H9 (cell line): ENCODE measurements around the gene EIF5A. TPM values are rescaled to one million over a fixed set of nuclear protein-coding genes. Genes with fewer than 3 reads are reported as not detected.

ENCODE experiments used
- DNase-seq: peaks from one replicate; pipeline ENCODE4 v3.0.0-alpha.2; 2017
- H2AFZ ChIP-seq: one replicate; pipeline ENCODE4 v1.6.1; 2013; ENCODE audit warnings: mild to moderate bottlenecking, low read length, control low read depth, moderate library complexity
- H2AK5ac ChIP-seq: 2 replicates; pipeline ENCODE4 v1.6.1; 2013; ENCODE audit warnings: low read length, control low read depth, mixed read lengths; ENCODE audit not compliant: insufficient read length
- H2BK120ac ChIP-seq: one replicate; pipeline ENCODE4 v1.6.1; 2013; ENCODE audit warnings: low read depth, mild to moderate bottlenecking, low read length, control low read depth, inconsistent platforms; ENCODE audit not compliant: poor library complexity, severe bottlenecking
- H2BK12ac ChIP-seq: 2 replicates; pipeline ENCODE4 v1.6.1; 2013; ENCODE audit warnings: low read length, control low read depth, mixed read lengths, low read depth; ENCODE audit not compliant: insufficient read length
- H2BK15ac ChIP-seq: 2 replicates; pipeline ENCODE4 v1.6.1; 2013; ENCODE audit warnings: low read depth, low read length, control low read depth
- H2BK20ac ChIP-seq: one replicate; pipeline ENCODE4 v1.6.1; 2013; ENCODE audit warnings: low read depth, mild to moderate bottlenecking, low read length, control low read depth, inconsistent platforms; ENCODE audit not compliant: poor library complexity, severe bottlenecking
- H2BK5ac ChIP-seq: 2 replicates; pipeline ENCODE4 v1.6.1; 2013; ENCODE audit warnings: low read length, control low read depth, mixed read lengths; ENCODE audit not compliant: insufficient read length
- H3K14ac ChIP-seq: 2 replicates; pipeline ENCODE4 v1.6.1; 2013; ENCODE audit warnings: low read length, control low read depth; ENCODE audit not compliant: insufficient read depth
- H3K18ac ChIP-seq: 2 replicates; pipeline ENCODE4 v1.6.1; 2013; ENCODE audit warnings: low read depth, mild to moderate bottlenecking, mixed read lengths, low read length, control low read depth; ENCODE audit not compliant: insufficient read length
- H3K23ac ChIP-seq: 2 replicates; pipeline ENCODE4 v1.6.1; 2013; ENCODE audit warnings: low read length, control low read depth, mixed read lengths, low read depth; ENCODE audit not compliant: insufficient read length
- H3K23me2 ChIP-seq: 2 replicates; pipeline ENCODE4 v1.6.1; 2013; ENCODE audit warnings: low read depth, mild to moderate bottlenecking, mixed read lengths, low read length, control low read depth; ENCODE audit not compliant: insufficient read length, poor library complexity, severe bottlenecking
- H3K27ac ChIP-seq: 2 replicates; pipeline ENCODE4 v1.5.1; 2013; ENCODE audit warnings: low read length, control low read depth, mixed read lengths, low read depth; ENCODE audit not compliant: insufficient read length
- H3K27me3 ChIP-seq: 2 replicates; pipeline ENCODE4 v1.6.1; 2013; ENCODE audit warnings: low read length, control low read depth, inconsistent platforms; ENCODE audit not compliant: insufficient read depth
- H3K4ac ChIP-seq: 2 replicates; pipeline ENCODE4 v1.6.1; 2013; ENCODE audit warnings: low read depth, mild to moderate bottlenecking, control low read depth, inconsistent platforms, low read length, moderate library complexity
- H3K4me1 ChIP-seq: 2 replicates; pipeline ENCODE4 v1.6.1; 2013; ENCODE audit warnings: low read length, control low read depth, inconsistent platforms; ENCODE audit not compliant: insufficient read depth
- H3K4me2 ChIP-seq: 2 replicates; pipeline ENCODE4 v1.6.1; 2013; ENCODE audit warnings: low read length, control low read depth, mixed read lengths; ENCODE audit not compliant: insufficient read length, insufficient read depth
- H3K56ac ChIP-seq: 2 replicates; pipeline ENCODE4 v1.6.1; 2013; ENCODE audit warnings: low read depth, mild to moderate bottlenecking, mixed read lengths, low read length, control low read depth; ENCODE audit not compliant: insufficient read length
- H3K79me1 ChIP-seq: 2 replicates; pipeline ENCODE4 v1.6.1; 2013; ENCODE audit warnings: low read depth, mild to moderate bottlenecking, moderate library complexity, low read length, control low read depth, inconsistent platforms; ENCODE audit not compliant: insufficient read depth, poor library complexity, severe bottlenecking
- H3K79me2 ChIP-seq: 2 replicates; pipeline ENCODE4 v1.6.1; 2013; ENCODE audit warnings: low read length, control low read depth, inconsistent platforms; ENCODE audit not compliant: insufficient read depth
- H3K9ac ChIP-seq: 2 replicates; pipeline ENCODE4 v1.6.1; 2013; ENCODE audit warnings: low read length, control low read depth, mixed read lengths; ENCODE audit not compliant: insufficient read length; ENCODE audit errors: extremely low read depth
- H3K9me3 ChIP-seq: one replicate; pipeline ENCODE4 v1.6.1; 2013; ENCODE audit warnings: low read depth, low read length, inconsistent platforms; ENCODE audit not compliant: control insufficient read depth
- H3T11ph ChIP-seq: one replicate; pipeline ENCODE4 v1.6.1; 2013; ENCODE audit warnings: mild to moderate bottlenecking, low read length, control low read depth, inconsistent platforms
- H4K20me1 ChIP-seq: one replicate; pipeline ENCODE4 v1.6.1; 2013; ENCODE audit not compliant: control insufficient read depth, insufficient read length, insufficient read depth
- H4K5ac ChIP-seq: 2 replicates; pipeline ENCODE4 v1.6.1; 2013; ENCODE audit warnings: low read depth, mild to moderate bottlenecking, mixed read lengths, low read length, control low read depth; ENCODE audit not compliant: insufficient read length
- H4K8ac ChIP-seq: replicated peaks from 2 replicates; pipeline ENCODE4 v1.6.1; 2013; ENCODE audit warnings: low read length, control low read depth, mixed read lengths, low read depth; ENCODE audit not compliant: insufficient read length
- H4K91ac ChIP-seq: 2 replicates; pipeline ENCODE4 v1.6.1; 2013; ENCODE audit warnings: low read depth, mild to moderate bottlenecking, moderate library complexity, mixed read lengths, low read length, control low read depth; ENCODE audit not compliant: insufficient read length
- H3K27ac Mint-ChIP-seq, 3 experiments: 2 replicates in 2 of 3; 3 replicates in 1 of 3; pipeline ENCODE4 v1.8.0; 2020 to 2021; ENCODE audit warnings: mixed read lengths in 3 of 3, mild to moderate bottlenecking in 1 of 3, moderate library complexity in 1 of 3
- H3K27me3 Mint-ChIP-seq: 2 replicates; pipeline ENCODE4 v1.8.0; 2021; ENCODE audit warnings: low read depth, mild to moderate bottlenecking, moderate library complexity, mixed read lengths
- H3K36me3 Mint-ChIP-seq, 3 experiments: 2 replicates in 2 of 3; 3 replicates in 1 of 3; pipeline ENCODE4 v1.8.0; 2020 to 2021; ENCODE audit warnings: low read depth in 3 of 3, mixed read lengths in 3 of 3; ENCODE audit not compliant: insufficient read depth in 1 of 3
- H3K4me1 Mint-ChIP-seq, 2 experiments: 2 replicates each; pipeline ENCODE4 v1.8.0; 2020; ENCODE audit warnings: mixed read lengths in 2 of 2
- H3K4me3 Mint-ChIP-seq, 2 experiments: 2 replicates in 1 of 2; 3 replicates in 1 of 2; pipeline ENCODE4 v1.8.0; 2020 to 2021; ENCODE audit warnings: mild to moderate bottlenecking in 2 of 2, mixed read lengths in 2 of 2, moderate library complexity in 1 of 2
- H3K9me3 Mint-ChIP-seq, 2 experiments: 2 replicates in 1 of 2; 3 replicates in 1 of 2; pipeline ENCODE4 v1.8.0; 2020; ENCODE audit warnings: mild to moderate bottlenecking in 2 of 2, mixed read lengths in 2 of 2, moderate library complexity in 1 of 2
- CTCF ChIP-seq: fragments of 200-600 bp; sonication (generic); conservative IDR thresholded peaks from 3 replicates; pipeline ENCODE4 v1.8.0; 2021; ENCODE audit warnings: antibody characterized with exemption, mild to moderate bottlenecking
- WGBS: extraction: QIAGEN DNeasy Blood & Tissue Kit; methylation state at CpG from one replicate; pipeline ENCODE4 v1.1.7; 2013; ENCODE audit warnings: missing lambda C conversion rate, low lambda C conversion rate, mixed read lengths; ENCODE audit not compliant: insufficient read length; ENCODE audit errors: extremely low coverage; 5-methylcytosine and 5-hydroxymethylcytosine counted together
- total RNA-seq: library from RNA; stranded (reverse); gene quantifications from 2 replicates; pipeline ENCODE4 v1.2.1, GENCODE V29; 2021

EIF5A gene
- total RNA-seq, 1 experiment from 2014 or later: 978 TPM

- Histone ChIP-seq H3K9ac (no peak overlapping the region), H3K9me3 (no peaks in the 10 kb centered on the region), H2AFZ (no peak overlapping the region), H3K23me2 (peaks cover 4% of the 10 kb centered on the region), H3K56ac (no peak overlapping the region), H3K27ac (no peak overlapping the region), H2BK15ac (no peak overlapping the region), H3K14ac (no peak overlapping the region), H3K4ac (no peak overlapping the region), H3K79me2 (no peaks in the 10 kb centered on the region), H3K4me2 (no peak overlapping the region), H4K8ac (no peak overlapping the region), H2BK20ac (no peak overlapping the region), H3K79me1 (no peaks in the 10 kb centered on the region), H3K4me1 (peaks cover 4% of the 10 kb centered on the region; the same call in 1 of the 2 replicates), H4K20me1 (no peaks in the 10 kb centered on the region), H3K23ac (no peak overlapping the region), H2BK12ac (no peak overlapping the region), H2BK5ac (no peak overlapping the region), H4K5ac (no peak overlapping the region), H4K91ac (no peak overlapping the region), H3K18ac (no peak overlapping the region), H2BK120ac (no peak overlapping the region), H2AK5ac (no peak overlapping the region), H3T11ph (no peak overlapping the region), H3K27me3 (peaks cover 2% of the 10 kb centered on the region)
- Mint-ChIP-seq H3K4me1 (peaks cover 14 to 31% of the 10 kb centered on the region in 2 experiments), H3K27ac (no peak overlapping the region), H3K4me3 (peak overlapping the region in 1 of 2 experiments; percentile 38; a peak in 1 of 5 replicates), H3K36me3 (peaks cover 0 to 4% (median 3%) of the 10 kb centered on the region in 3 experiments; a peak in 3 of 7 replicates), H3K9me3 (peaks cover 3% of the 10 kb centered on the region in 2 experiments; a peak in 3 of 5 replicates), H3K27me3 (peaks cover 56% of the 10 kb centered on the region)
- DNase-seq: no peak
- WGBS: no CpG with 5 or more reads among the region's 6 CpGs
- TF ChIP-seq CTCF: no peak
Measured at GRCh38 chr17:7292729-7293128, 14.7 kb upstream of the EIF5A start.
